Measurements from ENCODE around the gene ANKRD55. TPM values are rescaled to one million over a fixed set of nuclear protein-coding genes. Genes with fewer than 3 reads are reported as not detected.
"Not testable (repeated sequence)": the region's sequence is repeated elsewhere in the genome, so short reads cannot be mapped to it uniquely, and the experiment has no call there.

ANKRD55 gene
- total and polyA plus RNA-seq, 2 donors (not counting 3 experiments of a cell fraction or from before 2014, with no cell fraction given), result 1.4 to 2.1 TPM

DNA sequence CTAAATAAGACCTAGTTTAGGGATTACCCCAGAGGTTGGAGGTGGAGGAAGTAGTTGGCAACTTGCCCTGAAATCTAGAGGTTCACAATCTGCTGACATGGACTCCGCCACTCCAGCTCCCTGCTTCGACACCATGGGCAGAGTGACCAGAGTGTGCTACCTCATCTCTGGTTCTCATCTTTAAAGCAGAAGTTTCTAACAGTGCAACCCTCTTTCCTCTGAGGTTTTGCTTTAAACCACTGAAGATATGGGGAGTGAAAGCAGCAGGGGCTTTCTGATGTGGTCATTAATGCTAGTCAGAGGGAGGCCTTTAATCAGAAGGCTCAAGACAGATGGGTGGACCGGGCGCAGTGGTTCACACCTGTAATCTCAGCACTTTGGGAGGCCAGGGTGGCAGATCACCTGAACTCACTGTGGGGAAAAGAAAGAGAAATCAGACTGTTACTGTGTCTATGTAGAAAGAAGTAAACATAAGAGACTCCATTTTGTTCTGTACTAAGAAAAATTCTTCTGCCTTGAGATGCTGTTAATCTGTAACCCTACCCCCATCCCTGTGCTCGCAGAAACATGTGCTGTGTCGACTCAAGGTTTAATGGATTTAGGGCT lies 76.4 kb downstream of the ANKRD55 start:
- CTCF ChIA-PET; H3K79me2 ChIP-seq (ENCODE audit: control insufficient read depth, insufficient read depth, low read length); H3K4me2 ChIP-seq (ENCODE audit: insufficient read depth, low read length); H3K9ac ChIP-seq (replicated peaks; ENCODE audit: extremely low read depth, insufficient read depth, low read length); H4K20me1 ChIP-seq (replicated peaks; ENCODE audit: control insufficient read depth, extremely low read depth, insufficient read depth, low read length); H3K27ac ChIP-seq (ENCODE audit: insufficient read depth, low read depth, low read length); H2AFZ ChIP-seq (ENCODE audit: low read depth, low read length); H3K4me1 ChIP-seq (ENCODE audit: control insufficient read depth, extremely low read depth, insufficient read depth, low read length); H3K27me3 ChIP-seq (ENCODE audit: control insufficient read depth in 2 of 2, insufficient read depth in 2 of 2, low read length in 2 of 2); H3K9me1 ChIP-seq (replicated peaks; ENCODE audit: control insufficient read depth, extremely low read depth, insufficient read depth, low read length); intact Hi-C loops (cut with micrococcal nuclease); dilution Hi-C loops (cut with MboI; ENCODE audit: extremely low pct_ligation_motif_present, low sequenced_read_pairs); FAIRE-seq; DNase-seq (ENCODE audit: low read depth, low spot score); H3K4me3 ChIP-seq (replicated peaks in 1 of 3; ENCODE audit: insufficient read depth in 1 of 3, low read depth in 1 of 3, low read length in 3 of 3); POLR2A ChIA-PET; H3K9me3 ChIP-seq (replicated peaks; ENCODE audit: control insufficient read depth, insufficient read depth, low read length); H3K36me3 ChIP-seq (ENCODE audit: control insufficient read depth in 2 of 2, extremely low read depth in 1 of 2, insufficient read depth in 2 of 2, low read length in 2 of 2); BruUV-seq (replicated peaks): not testable (repeated sequence)

DNA sequence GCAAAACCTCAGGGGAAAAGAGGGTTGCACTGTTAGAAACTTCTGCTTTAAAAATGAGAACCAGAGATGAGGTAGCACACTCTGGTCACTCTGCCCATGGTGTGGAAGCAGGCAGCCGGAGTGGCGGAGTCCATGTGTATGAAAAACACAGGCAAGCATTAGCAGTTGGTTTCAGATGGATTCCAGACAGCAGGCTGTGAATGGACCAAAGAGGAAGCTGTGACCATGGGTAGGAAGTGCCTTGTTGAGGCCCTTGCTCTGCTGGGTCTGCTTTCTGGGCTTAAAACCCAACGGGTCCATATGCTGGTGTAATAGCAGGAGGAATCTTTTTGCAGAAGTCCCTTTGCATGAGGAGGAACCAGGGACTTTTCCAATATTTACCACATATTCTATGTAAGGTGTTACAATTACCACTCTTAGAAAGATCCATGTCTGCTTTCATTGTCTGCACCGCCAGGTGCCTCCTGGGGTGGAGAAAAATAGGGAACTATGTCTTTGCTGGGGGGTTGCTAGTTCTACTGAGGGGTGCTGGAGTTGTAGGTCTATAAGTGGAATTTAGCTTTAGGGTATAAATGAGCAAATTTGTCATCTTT lies 77.0 kb downstream of the ANKRD55 start:
- DNase-seq (ENCODE audit: low read depth, low spot score) (no peak), FAIRE-seq (no peak)

More for the DNA sequence above, 77.0 kb downstream of the ANKRD55 start:
- H3K27ac ChIP-seq (ENCODE audit: insufficient read depth, low read depth, low read length), result no peak overlapping the region
- dilution Hi-C loops (cut with MboI; ENCODE audit: extremely low pct_ligation_motif_present, low sequenced_read_pairs), result no loop called here
- TF ChIP-seq EZH2 (IDR thresholded peaks at IDR 0.05; ENCODE audit: borderline replicate concordance, low read depth, low read length, severe bottlenecking) (no peak), FOS (IDR thresholded peaks at IDR 0.05; ENCODE audit: borderline replicate concordance, insufficient read depth, low read length) (no peak), POLR2A (IDR thresholded peaks at IDR 0.05; ENCODE audit: low read depth, low read length) (no peak), JUN (IDR thresholded peaks at IDR 0.05; ENCODE audit: borderline replicate concordance, insufficient read depth, insufficient read length, low read depth) (no peak), MYC (IDR thresholded peaks at IDR 0.05; ENCODE audit: low read depth, low read length) (no peak), GATA2 (IDR thresholded peaks at IDR 0.05; ENCODE audit: insufficient read depth, insufficient read length, low read depth, low read length) (no peak), POLR2AphosphoS5 (IDR thresholded peaks at IDR 0.05; ENCODE audit: insufficient read depth, low read depth, low read length) (no peak)
- TF ChIP-seq, protein P1, sequence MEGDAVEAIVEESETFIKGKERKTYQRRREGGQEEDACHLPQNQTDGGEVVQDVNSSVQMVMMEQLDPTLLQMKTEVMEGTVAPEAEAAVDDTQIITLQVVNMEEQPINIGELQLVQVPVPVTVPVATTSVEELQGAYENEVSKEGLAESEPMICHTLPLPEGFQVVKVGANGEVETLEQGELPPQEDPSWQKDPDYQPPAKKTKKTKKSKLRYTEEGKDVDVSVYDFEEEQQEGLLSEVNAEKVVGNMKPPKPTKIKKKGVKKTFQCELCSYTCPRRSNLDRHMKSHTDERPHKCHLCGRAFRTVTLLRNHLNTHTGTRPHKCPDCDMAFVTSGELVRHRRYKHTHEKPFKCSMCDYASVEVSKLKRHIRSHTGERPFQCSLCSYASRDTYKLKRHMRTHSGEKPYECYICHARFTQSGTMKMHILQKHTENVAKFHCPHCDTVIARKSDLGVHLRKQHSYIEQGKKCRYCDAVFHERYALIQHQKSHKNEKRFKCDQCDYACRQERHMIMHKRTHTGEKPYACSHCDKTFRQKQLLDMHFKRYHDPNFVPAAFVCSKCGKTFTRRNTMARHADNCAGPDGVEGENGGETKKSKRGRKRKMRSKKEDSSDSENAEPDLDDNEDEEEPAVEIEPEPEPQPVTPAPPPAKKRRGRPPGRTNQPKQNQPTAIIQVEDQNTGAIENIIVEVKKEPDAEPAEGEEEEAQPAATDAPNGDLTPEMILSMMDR (IDR thresholded peaks at IDR 0.05; ENCODE audit: extremely low read depth in 1 of 2, insufficient read depth in 1 of 2, low read depth in 1 of 2, low read length in 2 of 2), result no peak
- TF ChIP-seq, protein P2, sequence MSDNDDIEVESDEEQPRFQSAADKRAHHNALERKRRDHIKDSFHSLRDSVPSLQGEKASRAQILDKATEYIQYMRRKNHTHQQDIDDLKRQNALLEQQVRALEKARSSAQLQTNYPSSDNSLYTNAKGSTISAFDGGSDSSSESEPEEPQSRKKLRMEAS (IDR thresholded peaks at IDR 0.05; ENCODE audit: insufficient read depth, insufficient read length), result no peak
- H3K9me3 ChIP-seq (replicated peaks; ENCODE audit: control insufficient read depth, insufficient read depth, low read length), result no peaks in the 10 kb centered on the region
- no peak overlapping the region for H3K4me2 ChIP-seq (ENCODE audit: insufficient read depth, low read length)
- CTCF ChIA-PET, result no interaction called here
- no peaks in the 10 kb centered on the region for H4K20me1 ChIP-seq (replicated peaks; ENCODE audit: control insufficient read depth, extremely low read depth, insufficient read depth, low read length)
- no peaks in the 10 kb centered on the region for H3K36me3 ChIP-seq (ENCODE audit: control insufficient read depth in 2 of 2, extremely low read depth in 1 of 2, insufficient read depth in 2 of 2, low read length in 2 of 2)
- POLR2A ChIA-PET, result no interaction called here
- H3K79me2 ChIP-seq (ENCODE audit: control insufficient read depth, insufficient read depth, low read length), result no peaks in the 10 kb centered on the region
- H3K9me1 ChIP-seq (replicated peaks; ENCODE audit: control insufficient read depth, extremely low read depth, insufficient read depth, low read length), result no peaks in the 10 kb centered on the region
- intact Hi-C loops (cut with micrococcal nuclease), result no loop called here
- H3K9ac ChIP-seq (replicated peaks; ENCODE audit: extremely low read depth, insufficient read depth, low read length), result no peak overlapping the region
- no peak overlapping the region for H2AFZ ChIP-seq (ENCODE audit: low read depth, low read length)
- no peaks in the 10 kb centered on the region for H3K27me3 ChIP-seq (ENCODE audit: control insufficient read depth in 2 of 2, insufficient read depth in 2 of 2, low read length in 2 of 2)
- no TSS peak for BruUV-seq (replicated peaks)
- no peaks in the 10 kb centered on the region for H3K4me1 ChIP-seq (ENCODE audit: control insufficient read depth, extremely low read depth, insufficient read depth, low read length)
- no peak overlapping the region for H3K4me3 ChIP-seq (replicated peaks in 1 of 3; ENCODE audit: insufficient read depth in 1 of 3, low read depth in 1 of 3, low read length in 3 of 3)

All from endothelial cell of umbilical vein (primary cell).